ENCODE results near the gene AP5B1. TPM values are rescaled to one million over a fixed set of nuclear protein-coding genes. Genes with fewer than 3 reads are reported as not detected.

AP5B1 gene
- total and polyA plus RNA-seq, 9 of the 15 experiments (the other 6 are each of a cell fraction or from before 2014, with no cell fraction given): 0.51 to 24.2 (median 5.1) TPM

GRCh38 chr11:65776710-65777141 lies 4.0 kb downstream of the AP5B1 start:
- WGBS (ENCODE audit: insufficient coverage, low coverage, missing lambda C conversion rate): 87% methylated on average over 8 of the region's 8 CpGs
- peaks cover 8% of the 10 kb centered on the region; the same call in 1 of the 2 replicates for H4K20me1 ChIP-seq (replicated peaks; ENCODE audit: control insufficient read depth, insufficient read depth, low read length)
- in situ Hi-C loops (cut with MboI): no loop called here
- H3K9me1 ChIP-seq (ENCODE audit: control insufficient read depth, insufficient read depth, low read length): peaks cover 13% of the 10 kb centered on the region
- DNase-seq (ENCODE audit: extremely low read depth in 1 of 4, low spot score in 3 of 4) (no peak), FAIRE-seq (peak; percentile 49), ATAC-seq (no peak)
- peaks cover 36% of the 10 kb centered on the region; the same call in 2 of the 3 replicates for H3K36me3 ChIP-seq (ENCODE audit: control insufficient read depth, insufficient read depth, low read length)
- no peak overlapping the region for H3K4me3 ChIP-seq
- TF ChIP-seq FOXM1 (IDR thresholded peaks at IDR 0.05; ENCODE audit: low read depth) (no peak), FOXM1 (CRISPR knock-in tag; IDR thresholded peaks at IDR 0.05; ENCODE audit: low read depth) (no peak), CREB1 (IDR thresholded peaks at IDR 0.05) (no peak), CREB1 (CRISPR knock-in tag; IDR thresholded peaks at IDR 0.05) (no peak), ELF1 (tag; IDR thresholded peaks at IDR 0.05) (no peak), TCF3 (CRISPR knock-in tag; IDR thresholded peaks at IDR 0.05) (no peak), RNF2 (IDR thresholded peaks at IDR 0.05) (no peak), SOX6 (IDR thresholded peaks at IDR 0.05) (no peak), ZKSCAN1 (IDR thresholded peaks at IDR 0.05; ENCODE audit: low read depth, low read length) (no peak), NFIX (CRISPR knock-in tag; IDR thresholded peaks at IDR 0.05; ENCODE audit: low read depth) (no peak), SP1 (CRISPR knock-in tag; IDR thresholded peaks at IDR 0.05) (no peak), HNRNPUL1 (IDR thresholded peaks at IDR 0.05; ENCODE audit: low read length) (no peak), ZNF239 (CRISPR knock-in tag; IDR thresholded peaks at IDR 0.05) (no peak), SMAD3 (CRISPR knock-in tag; conservative IDR thresholded peaks at IDR 0.05) (no peak), ZNF311 (CRISPR knock-in tag; IDR thresholded peaks at IDR 0.05) (no peak), NR0B1 (IDR thresholded peaks at IDR 0.05; ENCODE audit: partially characterized antibody) (no peak), NFYB (IDR thresholded peaks at IDR 0.05; ENCODE audit: extremely low read depth, insufficient read length) (no peak), KLF10 (CRISPR knock-in tag; IDR thresholded peaks at IDR 0.05) (no peak), EP400 (IDR thresholded peaks at IDR 0.05) (no peak), NFXL1 (CRISPR knock-in tag; IDR thresholded peaks at IDR 0.05) (no peak)
- ChIA-PET CTCF (ENCODE audit: low intra/inter-chr PET ratio) (no interaction called here), POLR2A (interaction anchor here (0.6 to 2.0 kb wide), 14 partner anchors 11 to 431 kb away, joined by 3 to 7 read pairs (median 4); partner anchors contain the start of genes CCDC85B and FIBP)
- H3K79me2 ChIP-seq (ENCODE audit: control insufficient read depth, insufficient read depth, low read length): peaks cover 22% of the 10 kb centered on the region
- H3K9ac ChIP-seq (ENCODE audit: insufficient read depth in 1 of 2, low read depth in 2 of 2, low read length in 2 of 2): no peak overlapping the region; a peak in 1 of 4 replicates
- H2AFZ ChIP-seq (ENCODE audit: low read depth, low read length): no peak overlapping the region
- no TSS peak for BruUV-seq (replicated peaks)
- H3K9me3 ChIP-seq (replicated peaks; ENCODE audit: control insufficient read depth, insufficient read depth, low read depth, low read length): no peaks in the 10 kb centered on the region
- no peaks in the 10 kb centered on the region for H3K27me3 ChIP-seq (ENCODE audit: control insufficient read depth in 2 of 2, insufficient read depth in 2 of 2, low read length in 2 of 2)
- intact Hi-C loops (cut with micrococcal nuclease): no loop called here
- no peak overlapping the region for H3K4me2 ChIP-seq (ENCODE audit: insufficient read depth, low read length)
- peaks cover 7 to 41% of the 10 kb centered on the region in 2 experiments; a peak in 4 of 5 replicates for H3K4me1 ChIP-seq (replicated peaks in 1 of 2; ENCODE audit: control insufficient read depth in 2 of 2, insufficient read depth in 2 of 2, low read length in 2 of 2)
- no peak overlapping the region for H3K27ac ChIP-seq (ENCODE audit: extremely low read depth, low read depth, low read length)
